Activated CD4-positive, alpha-beta T cell treated with anti-CD3 and anti-CD28 coated beads, Interleukin-2, amount 50 U/mL, for 48 hours (primary cell): ENCODE data around the gene PTCRA.
A peak's percentile ranks its signal among the peaks of the same experiment; 100 is the strongest.
"Not testable (repeated sequence)": the region's sequence is repeated elsewhere in the genome, so short reads cannot be mapped to it uniquely, and the experiment has no call there.

Source experiments
- DNase-seq, 2 experiments: peaks; one replicate each; pipeline ENCODE4 v3.0.0-alpha.2; 2020

PTCRA gene

DNA sequence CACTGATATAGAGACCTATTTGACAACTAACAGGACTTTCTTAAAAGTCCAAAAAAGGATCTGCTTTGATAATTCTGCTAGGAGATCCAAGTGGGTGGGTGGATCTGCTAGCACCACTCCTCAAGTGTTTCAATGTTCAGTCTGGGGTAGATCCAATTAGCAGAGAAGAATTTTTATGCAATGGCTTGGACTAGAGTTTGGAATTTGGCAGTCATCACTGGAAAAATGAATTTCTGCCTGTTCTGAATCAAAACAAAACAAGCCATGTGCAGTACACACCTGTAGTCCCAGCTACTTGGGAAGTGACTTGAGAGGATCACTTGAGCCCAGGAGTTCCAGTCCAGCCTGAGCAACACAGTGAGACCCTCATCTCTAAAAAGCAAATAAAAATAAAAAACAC, 32.1 kb downstream of the PTCRA start:
- DNase-seq, result no peak

DNA sequence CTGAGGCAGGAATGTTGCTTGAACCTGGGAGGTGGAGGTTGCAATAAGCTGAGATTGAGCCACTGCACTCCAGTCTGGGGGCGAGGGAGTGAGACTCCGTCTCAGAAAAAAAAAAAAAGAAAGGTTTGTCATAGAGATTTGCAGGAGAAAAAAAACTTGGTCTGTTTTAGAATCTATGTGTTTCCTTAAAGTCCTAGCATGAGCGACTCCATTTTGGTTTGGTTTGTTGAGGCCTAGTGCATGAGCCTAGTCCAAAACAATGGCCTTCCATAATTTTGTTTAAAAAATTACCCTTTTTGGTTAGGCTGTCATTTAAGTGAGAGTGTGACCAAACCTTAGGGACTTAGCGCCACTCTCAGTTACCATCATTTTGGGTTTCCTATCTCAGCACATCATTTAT, 36.5 kb downstream of the PTCRA start:
- DNase-seq, result no peak

DNA sequence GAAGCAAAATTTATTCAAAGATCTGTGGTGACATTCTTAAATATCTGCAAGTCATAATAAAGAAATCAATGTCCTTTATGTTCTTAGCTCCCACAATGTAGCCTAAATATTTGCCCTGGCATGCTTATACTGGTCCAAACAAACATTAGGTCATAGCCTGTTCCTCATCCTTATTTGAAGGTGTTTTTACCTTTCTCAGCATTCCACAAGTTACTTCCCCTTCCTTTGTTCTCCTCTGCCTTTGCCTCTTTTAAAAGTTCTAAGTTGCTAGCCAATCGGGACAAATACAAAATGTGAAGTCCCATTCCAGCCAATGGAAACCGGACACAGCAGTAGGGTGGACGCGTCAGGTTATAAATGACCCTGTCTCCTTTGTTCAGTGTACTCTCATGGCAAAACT, 38.6 kb downstream of the PTCRA start:
- not testable (repeated sequence) for DNase-seq

DNA sequence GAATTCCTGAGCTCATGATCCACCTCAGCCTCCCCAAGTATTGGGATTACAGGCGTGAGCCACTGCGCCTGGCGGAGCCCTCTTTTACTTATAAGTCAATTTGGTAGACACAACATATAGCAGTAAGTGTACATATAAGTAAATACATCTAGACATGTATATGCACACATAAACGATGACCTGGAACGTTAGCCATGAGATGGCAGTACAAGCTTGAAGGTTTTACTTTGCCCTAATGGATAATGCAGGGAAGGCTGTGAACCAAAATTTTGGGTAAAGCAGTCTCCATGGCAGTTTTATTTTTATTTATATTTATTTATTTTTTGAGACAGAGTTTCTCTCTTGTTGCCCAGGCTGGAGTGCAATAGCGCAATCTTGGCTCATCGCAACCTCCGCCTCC, 42.3 kb downstream of the PTCRA start:
- no peak for DNase-seq

GRCh38 chr6:42959917-42960242, 44.0 kb downstream of the PTCRA start:
- no peak for DNase-seq

DNA sequence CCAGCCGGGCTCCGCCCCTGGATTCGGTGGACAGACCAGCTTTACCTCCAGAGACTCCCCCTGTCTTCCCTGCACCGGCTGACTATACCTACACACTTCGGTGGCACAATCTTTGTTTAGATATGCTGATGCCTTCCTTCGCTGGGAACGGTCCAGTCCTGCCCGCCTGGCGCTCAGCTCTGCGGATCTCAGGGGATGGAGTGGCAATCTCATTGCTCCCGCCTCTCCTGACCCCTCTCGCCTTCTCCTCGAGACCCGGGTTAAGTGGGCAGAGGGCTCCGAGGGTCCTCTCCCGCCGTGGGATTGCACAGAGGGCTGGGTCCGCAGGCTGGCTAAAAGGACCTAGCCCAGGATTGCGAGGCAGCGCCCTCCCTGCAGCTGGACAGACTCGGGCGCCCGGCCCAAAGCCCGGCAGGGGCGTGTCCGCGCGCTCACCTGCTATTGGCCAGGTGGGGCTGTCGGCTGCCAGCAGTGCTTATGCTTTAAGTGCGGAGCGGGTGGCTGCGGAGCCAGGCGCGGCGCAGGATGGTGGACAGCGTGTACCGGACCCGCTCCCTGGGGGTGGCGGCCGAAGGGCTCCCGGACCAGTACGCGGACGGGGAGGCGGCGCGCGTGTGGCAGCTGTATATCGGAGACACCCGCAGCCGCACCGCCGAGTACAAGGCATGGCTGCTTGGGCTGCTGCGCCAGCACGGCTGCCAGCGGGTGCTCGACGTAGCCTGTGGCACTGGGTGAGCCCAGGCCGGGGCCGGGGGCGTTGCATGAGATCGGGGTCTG, 44.6 kb downstream of the PTCRA start, which contains the start of gene GNMT:
GNMT (plus strand) TSS at position 512 of the 777 bp plus-strand sequence; CDS start at position 526, 14 bp downstream.
- DNase-seq, result peak in 1 of 2 experiments; percentile 44

DNA sequence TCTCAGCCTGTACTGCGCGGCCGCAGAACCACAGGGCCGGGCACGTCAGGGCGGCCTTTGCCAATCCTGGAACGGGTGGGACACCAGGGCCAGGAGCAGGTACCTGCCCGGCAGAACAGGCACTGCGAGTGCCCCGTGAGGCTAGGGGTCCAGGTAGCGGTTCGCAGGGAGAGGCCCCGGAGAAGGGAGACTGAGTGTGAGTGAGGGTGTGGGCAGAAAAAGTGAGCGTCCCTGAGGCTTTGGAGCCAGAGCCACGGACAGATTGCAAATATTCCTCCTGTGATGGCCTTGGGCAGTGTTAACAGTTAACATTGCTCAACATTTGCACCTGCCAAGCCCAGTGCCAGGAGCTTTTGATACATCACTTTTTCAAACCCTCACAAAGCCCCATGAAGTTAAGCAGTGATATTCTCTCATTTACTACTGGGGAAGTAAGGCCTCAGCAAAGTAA, 45.2 kb downstream of the PTCRA start:
- no peak for DNase-seq

GRCh38 chr6:42962096-42962495, 46.2 kb downstream of the PTCRA start:
- no peak for DNase-seq

GRCh38 chr6:42962502-42963178, 46.8 kb downstream of the PTCRA start:
- DNase-seq, result no peak

GRCh38 chr6:42963179-42963854, 47.5 kb downstream of the PTCRA start:
- no peak for DNase-seq

- DNase-seq, result peak; percentile 38 to 61
Observed at GRCh38 chr6:42963855-42964605, 48.2 kb downstream of the PTCRA start.

DNA sequence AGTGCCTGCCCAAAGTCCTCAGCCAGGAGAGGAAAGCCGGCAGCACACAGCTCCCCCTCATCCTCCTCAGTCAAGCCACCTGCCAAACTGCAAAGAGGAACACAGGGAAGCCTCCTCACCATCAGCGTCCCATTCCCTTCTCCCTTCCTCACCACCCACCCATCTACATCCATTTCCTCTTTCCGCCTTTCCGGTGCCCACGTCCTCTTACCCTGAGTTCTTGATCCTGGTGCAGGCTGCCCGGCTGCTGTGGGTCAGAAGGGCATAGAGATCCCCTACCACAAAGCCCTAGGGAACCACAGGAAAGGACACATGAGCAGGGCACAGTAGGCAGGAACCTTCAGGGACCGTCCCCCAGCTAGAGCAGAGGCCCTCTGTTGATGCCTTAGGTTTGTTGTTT, 50.7 kb downstream of the PTCRA start:
- DNase-seq, result no peak

DNA sequence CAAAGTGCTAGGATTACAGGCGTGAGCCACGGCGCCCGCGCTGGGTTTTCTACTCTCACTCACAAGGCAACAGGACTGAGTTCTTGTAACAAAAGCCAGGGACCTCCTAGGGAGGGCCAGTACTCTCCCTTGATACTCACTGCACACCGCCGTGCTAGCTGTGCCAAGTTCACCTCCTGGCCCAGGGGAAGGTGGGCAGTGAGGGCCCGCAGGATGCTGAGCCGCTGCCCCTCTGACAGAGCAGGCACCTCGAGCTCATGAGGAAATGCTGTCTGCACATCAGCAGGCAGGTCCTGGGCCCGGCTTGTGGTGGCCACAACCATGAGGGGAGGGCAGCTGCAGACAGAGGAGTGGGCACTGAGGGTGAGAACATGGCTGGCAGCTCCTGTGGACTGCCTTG, 51.4 kb downstream of the PTCRA start:
- no peak for DNase-seq

DNA sequence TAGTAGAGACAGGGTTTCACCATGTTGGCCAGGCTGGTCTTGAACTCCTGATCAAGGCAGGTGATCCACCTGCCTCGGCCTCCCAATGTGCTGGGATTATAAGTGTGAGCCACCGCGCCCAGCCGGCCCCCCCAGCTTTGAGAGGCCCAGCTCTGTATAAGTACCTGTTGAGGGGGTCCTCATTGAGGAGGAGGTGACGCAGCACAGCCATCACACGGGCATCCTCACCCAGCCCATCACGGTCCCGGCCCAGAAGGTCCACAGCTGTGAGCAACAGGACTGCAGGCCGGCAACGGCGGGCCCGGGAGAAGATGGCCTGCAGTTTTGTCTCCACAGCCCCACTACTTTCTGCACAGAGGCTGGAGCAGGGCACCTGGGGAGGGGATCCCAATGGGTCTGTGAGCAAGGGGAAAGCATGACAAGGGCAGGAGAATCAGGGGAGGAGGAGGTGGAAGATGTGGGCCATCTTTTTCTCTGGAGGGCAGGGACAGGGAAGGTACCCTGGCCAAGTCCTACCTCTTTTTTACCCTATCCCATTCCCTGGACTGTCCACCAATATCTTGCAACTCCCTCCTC, 52.4 kb downstream of the PTCRA start:
- DNase-seq, result no peak

- no peak for DNase-seq
Observed at GRCh38 chr6:42968783-42969182, 52.9 kb downstream of the PTCRA start.

DNA sequence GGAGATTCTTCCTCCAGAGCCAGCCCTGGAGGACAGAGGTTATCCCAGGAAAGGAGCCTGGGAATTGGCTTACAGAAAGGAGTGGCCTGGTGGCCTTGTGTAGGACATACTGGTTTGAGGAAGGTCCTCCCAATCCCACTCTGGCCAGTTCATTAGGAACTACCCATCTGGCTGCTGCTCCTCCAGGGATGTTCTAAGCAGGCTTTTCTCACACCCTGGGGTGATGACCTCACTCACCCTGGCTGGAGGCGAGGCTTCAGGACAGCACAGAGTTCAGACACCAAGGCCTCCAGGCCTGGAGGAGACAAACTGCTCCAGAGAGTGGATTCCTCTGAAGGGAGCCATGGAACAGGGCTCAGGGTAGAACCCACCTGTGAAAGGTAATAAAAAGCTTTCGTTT, 53.6 kb downstream of the PTCRA start:
- DNase-seq, result no peak

GRCh38 chr6:42969934-42970333, 54.1 kb downstream of the PTCRA start:
- DNase-seq, result no peak

DNA sequence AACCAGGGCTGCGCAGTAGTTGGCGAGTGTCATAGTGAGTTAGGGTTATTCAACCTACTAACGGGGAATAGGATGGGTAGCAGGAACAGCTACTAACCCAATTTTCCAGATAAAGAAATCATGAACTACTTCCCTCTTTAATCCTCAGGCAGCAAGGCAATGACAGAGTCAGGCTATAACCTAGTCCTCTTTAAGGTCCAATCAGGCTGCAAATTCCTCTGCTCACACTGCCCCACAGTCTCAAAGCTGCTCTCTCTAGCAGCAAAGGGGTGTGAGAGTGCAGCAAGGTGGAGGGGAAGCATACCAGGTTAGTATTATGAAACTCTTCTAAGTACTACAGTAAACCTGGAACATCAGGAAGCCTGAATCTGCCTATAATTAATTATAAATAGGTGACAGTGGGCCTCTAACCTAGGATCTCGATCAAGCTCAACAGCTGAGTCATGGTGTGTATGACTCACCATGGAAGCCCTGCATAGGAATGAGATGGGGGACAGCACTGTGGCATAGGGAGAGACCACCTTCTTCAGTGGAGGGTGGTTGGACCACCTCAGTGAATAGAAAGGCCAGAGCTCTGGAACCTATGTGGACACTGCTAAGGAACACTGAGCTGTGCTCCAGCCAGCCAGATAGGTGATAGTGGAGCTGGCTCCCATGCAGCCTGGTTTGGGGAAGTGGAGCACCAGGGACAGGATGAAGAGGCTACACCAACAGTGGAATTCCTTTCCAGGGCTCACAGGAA, 55.2 kb downstream of the PTCRA start:
- DNase-seq, result no peak

- DNase-seq, result no peak
Observed at GRCh38 chr6:42971746-42972327, 56.0 kb downstream of the PTCRA start.

GRCh38 chr6:42973926-42974325, 58.1 kb downstream of the PTCRA start:
- no peak for DNase-seq

GRCh38 chr6:42974919-42975505, 59.2 kb downstream of the PTCRA start:
- no peak for DNase-seq
